Omental fat pad (tissue), 4 donors: ENCODE results near the gene OTUD1. TPM values are rescaled to one million over a fixed set of nuclear protein-coding genes. Genes with fewer than 3 reads are reported as not detected.

Experiments used
- ATAC-seq: fragments of 150-250 bp; one replicate; pipeline ENCODE4 v1.9.1; 2016; ENCODE audit warnings: mild to moderate bottlenecking, moderate library complexity; ENCODE audit not compliant: low FRiP score
- DNase-seq: peaks from one replicate; pipeline ENCODE4 v3.0.0-alpha.2; 2019; ENCODE audit warnings: low spot score
- CTCF ChIP-seq, 3 donors: fragments of 450-650 bp; IDR thresholded peaks; one replicate each; pipeline ENCODE4 v1.5.1; 2016 to 2017; ENCODE audit warnings: antibody characterized with exemption in 3 of 3, mild to moderate bottlenecking in 3 of 3, moderate library complexity in 2 of 3
- total RNA-seq, 4 donors: library from RNA; depleted of rRNA; stranded (reverse); fragments of >200 nt; gene quantifications; one replicate each; pipeline ENCODE4 v1.1.0, GENCODE V29; 2016

Gene OTUD1
- total RNA-seq, 4 donors from 2014 or later: 10.2 to 16.4 (median 11.2) TPM

GRCh38 chr10:23459308-23459939, 20.5 kb downstream of the OTUD1 start:
- DNase-seq: no peak
- no peak for TF ChIP-seq CTCF (IDR thresholded peaks at IDR 0.05)
- ATAC-seq: no peak

- no peak for ATAC-seq
- TF ChIP-seq CTCF (IDR thresholded peaks at IDR 0.05): no peak
Measured at GRCh38 chr10:23461557-23461956, 22.7 kb downstream of the OTUD1 start.

GRCh38 chr10:23467012-23467411, 28.1 kb downstream of the OTUD1 start:
- DNase-seq (no peak), ATAC-seq (no peak)
- TF ChIP-seq CTCF (IDR thresholded peaks at IDR 0.05): no peak

More at GRCh38 chr10:23461557-23461956, 22.7 kb downstream of the OTUD1 start:
- DNase-seq: no peak

GRCh38 chr10:23467548-23467947, 28.7 kb downstream of the OTUD1 start:
- no peak for TF ChIP-seq CTCF (IDR thresholded peaks at IDR 0.05)
- no peak for ATAC-seq
- DNase-seq: no peak

- TF ChIP-seq CTCF (IDR thresholded peaks at IDR 0.05): no peak
- DNase-seq: no peak
- no peak for ATAC-seq
Measured at GRCh38 chr10:23469596-23470237, 30.8 kb downstream of the OTUD1 start.

- DNase-seq: no peak
- no peak for TF ChIP-seq CTCF (IDR thresholded peaks at IDR 0.05)
- no peak for ATAC-seq
Measured at GRCh38 chr10:23472181-23472580, 33.3 kb downstream of the OTUD1 start.

- ATAC-seq (no peak), DNase-seq (no peak)
- TF ChIP-seq CTCF (IDR thresholded peaks at IDR 0.05): no peak
Measured at GRCh38 chr10:23474081-23474480, 35.2 kb downstream of the OTUD1 start.
